K562 (cell line): ENCODE results near the gene L3MBTL1. TPM values are rescaled to one million over a fixed set of nuclear protein-coding genes. Genes with fewer than 3 reads are reported as not detected.

ENCODE experiments used
- HDAC2 ChIP-seq: fragments of 450-650 bp; IDR thresholded peaks from 2 replicates; pipeline ENCODE4 v1.6.1; 2016; ENCODE audit warnings: mild to moderate bottlenecking
- MCM5 ChIP-seq: fragments of 450-650 bp; IDR thresholded peaks from 2 replicates; pipeline ENCODE4 v1.6.1; 2016; ENCODE audit warnings: low read depth
- NRF1 ChIP-seq, 2 experiments: fragments of 450-650 bp; IDR thresholded peaks in 1 of 2; conservative IDR thresholded peaks in 1 of 2; 2 replicates each; pipeline ENCODE4 v1.6.1; 2014; ENCODE audit warnings: mild to moderate bottlenecking in 2 of 2
- OTX1 ChIP-seq: fragments of 450-650 bp; formaldehyde crosslinking; IDR thresholded peaks from 2 replicates; pipeline ENCODE4 v1.4.0; 2022; ENCODE audit warnings: mild to moderate bottlenecking
- RB1 ChIP-seq: fragments of 450-650 bp; IDR thresholded peaks from 2 replicates; pipeline ENCODE4 v1.6.1; 2017; ENCODE audit warnings: low read depth, mild to moderate bottlenecking
- RBFOX2 ChIP-seq: fragments of 200-400 bp; formaldehyde crosslinking; IDR thresholded peaks from 2 replicates; pipeline ENCODE4 v1.6.1; 2017; ENCODE audit warnings: low read depth, mild to moderate bottlenecking, low read length, moderate library complexity
- RBM25 ChIP-seq: fragments of 200-400 bp; formaldehyde crosslinking; IDR thresholded peaks from 2 replicates; pipeline ENCODE4 v1.6.1; 2018; ENCODE audit warnings: low read length, low read depth, moderate library complexity; ENCODE audit not compliant: severe bottlenecking
- SMC3 ChIP-seq: conservative IDR thresholded peaks from 2 replicates; pipeline ENCODE4 v1.6.1; 2011; ENCODE audit warnings: low read depth, low read length, improper control_type of control experiment; ENCODE audit not compliant: insufficient read depth
- TBP ChIP-seq: optimal IDR thresholded peaks from 2 replicates; pipeline ENCODE3; 2011; ENCODE audit warnings: low read depth, low read length, improper control_type of control experiment
- XRCC5 ChIP-seq: fragments of 200-400 bp; formaldehyde crosslinking; IDR thresholded peaks from 2 replicates; pipeline ENCODE4 v1.6.1; 2017; ENCODE audit warnings: low read depth, mild to moderate bottlenecking, low read length
- ZNF253 ChIP-seq: fragments of 250-450 bp; sonication (Bioruptor Pico); conservative IDR thresholded peaks from 2 replicates; pipeline ENCODE4 v1.6.1; 2021; ENCODE audit warnings: mild to moderate bottlenecking
- polyA plus RNA-seq, 8 experiments: library from polyadenylated mRNA; depleted of rRNA in 4 of 8; stranded (reverse) in 5 of 8; unstranded in 3 of 8; fragments of >200 nt; fragmentation: Nextera tagmentation in 2 of 8; fragmentation: Illumina TruSeq in 1 of 8; extraction: Ambion mirVana in 2 of 8; extraction: Trizol in 1 of 8; gene quantifications; 2 replicates each; pipeline versions ENCODE4 v1.2.1 to v1.2.3, GENCODE V29; 2011 to 2014; ENCODE audit warnings: inconsistent platforms in 1 of 8, missing spikeins in 1 of 8
- total RNA-seq, 7 experiments: library from RNA; depleted of rRNA in 6 of 7; stranded (reverse); fragments of >200 nt in 6 of 7; fragmentation: Illumina TruSeq in 2 of 7; extraction: Trizol in 2 of 7; gene quantifications; 2 replicates each; pipeline versions ENCODE4 v1.2.1 to v1.2.3, GENCODE V29; 2011 to 2021; ENCODE audit warnings: low replicate concordance in 1 of 7
- TF ChIP-seq, protein P1 (sequence below), 2 experiments: IDR thresholded peaks; 2 replicates each; pipeline ENCODE4 v1.6.1; 2012; ENCODE audit warnings: improper control_type of control experiment in 2 of 2, low read depth in 2 of 2, low read length in 2 of 2, borderline replicate concordance in 1 of 2
- TF ChIP-seq, protein P2 (sequence below): fragments of 450-650 bp; IDR thresholded peaks from 2 replicates; pipeline ENCODE4 v1.6.1; 2016; ENCODE audit warnings: missing biosample characterization, missing genetic modification characterization
- TF ChIP-seq, protein P3 (sequence below), 3 experiments: fragments of 200-800 bp in 1 of 3; fragments of 250-450 bp in 1 of 3; fragments of 450-650 bp in 1 of 3; sonication (Bioruptor Pico) in 1 of 3; sonication (Bioruptor generic) in 1 of 3; formaldehyde crosslinking in 1 of 3; IDR thresholded peaks; 2 replicates each; pipeline versions ENCODE4 v1.6.1 to v1.8.0; 2016 to 2022; ENCODE audit warnings: mild to moderate bottlenecking in 2 of 3, missing genetic modification characterization in 2 of 3, missing compliant biosample characterization in 1 of 3, moderate library complexity in 1 of 3
- TF ChIP-seq, protein P4 (sequence below): sonication (generic); formaldehyde crosslinking; IDR thresholded peaks from 2 replicates; pipeline ENCODE4 v1.5.0; 2020; ENCODE audit warnings: missing genetic modification reagents
- TF ChIP-seq, protein P5 (sequence below): fragments of 250-450 bp; sonication (Bioruptor Pico); IDR thresholded peaks from 2 replicates; pipeline ENCODE4 v1.5.0; 2020; ENCODE audit warnings: mild to moderate bottlenecking, borderline replicate concordance

L3MBTL1 gene
- total and polyA plus RNA-seq, 9 of the 15 experiments (the other 6 are each of a cell fraction or from before 2014, with no cell fraction given) = 0.77 to 10.0 (median 4.4) TPM

DNA sequence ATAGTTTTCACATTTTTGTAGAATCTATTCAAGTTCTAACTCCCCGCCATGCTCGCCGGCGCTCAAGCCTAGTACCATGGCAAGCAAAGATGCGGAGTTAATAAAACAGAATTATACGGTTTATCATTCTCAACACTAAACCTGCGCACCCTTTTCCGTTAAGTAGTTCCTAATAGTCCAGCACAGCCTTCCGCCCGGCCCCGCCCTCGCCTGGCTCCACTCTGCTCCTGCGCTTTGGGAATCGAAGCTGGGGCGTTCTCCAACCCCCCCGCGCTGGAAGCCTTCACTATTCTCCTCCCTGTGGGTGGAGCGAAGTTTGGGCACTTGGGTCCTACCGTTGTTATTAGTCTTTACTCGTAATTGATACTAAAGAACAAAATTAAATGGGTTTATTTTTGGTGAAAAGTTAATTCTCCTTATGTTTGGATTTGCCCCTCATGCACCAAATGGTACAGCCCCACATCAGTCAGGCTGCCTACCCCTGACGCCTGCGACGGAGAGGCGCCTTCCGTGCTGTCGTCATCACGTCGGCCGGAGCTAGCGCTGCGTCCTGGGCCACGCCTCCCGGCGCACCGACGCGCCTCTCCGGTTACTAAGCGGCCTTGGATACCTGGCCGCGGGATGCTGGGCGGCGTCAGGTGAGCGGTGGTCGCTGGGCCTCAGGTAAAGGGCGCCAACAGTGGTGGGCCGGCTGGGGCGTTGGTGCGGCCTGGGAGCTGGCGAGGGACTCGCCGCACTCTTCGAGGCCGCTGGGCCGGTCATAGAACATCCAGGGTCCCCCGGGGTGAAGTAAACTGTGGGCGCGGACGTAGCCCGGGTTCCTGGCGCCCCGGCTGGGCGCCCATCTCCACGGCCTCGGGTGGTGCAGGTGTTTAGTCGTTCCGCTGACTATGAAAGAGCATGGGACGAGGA, 83.2 kb downstream of the L3MBTL1 start, which contains the start of gene IFT52 (continued):
- TF ChIP-seq RBFOX2 (peak; percentile 67), HDAC2 (no peak), OTX1 (CRISPR knock-in tag) (0 out of 2 replicates have a peak, but pooled peaks have one; percentile 5), XRCC5 (peak; percentile 76; the same call in 1 of the 2 replicates), MCM5 (no peak), RBM25 (no peak), SMC3 (no peak), ZNF253 (CRISPR knock-in tag) (no peak), NRF1 (conservative IDR thresholded peaks at IDR 0.05 in 1 of 2, IDR thresholded peaks at IDR 0.05 in 1 of 2) (peak; percentile 85 to 88), TBP (peak; percentile 40), RB1 (0 out of 2 replicates have a peak, but pooled peaks have one; percentile 34)
- TF ChIP-seq, protein P1, sequence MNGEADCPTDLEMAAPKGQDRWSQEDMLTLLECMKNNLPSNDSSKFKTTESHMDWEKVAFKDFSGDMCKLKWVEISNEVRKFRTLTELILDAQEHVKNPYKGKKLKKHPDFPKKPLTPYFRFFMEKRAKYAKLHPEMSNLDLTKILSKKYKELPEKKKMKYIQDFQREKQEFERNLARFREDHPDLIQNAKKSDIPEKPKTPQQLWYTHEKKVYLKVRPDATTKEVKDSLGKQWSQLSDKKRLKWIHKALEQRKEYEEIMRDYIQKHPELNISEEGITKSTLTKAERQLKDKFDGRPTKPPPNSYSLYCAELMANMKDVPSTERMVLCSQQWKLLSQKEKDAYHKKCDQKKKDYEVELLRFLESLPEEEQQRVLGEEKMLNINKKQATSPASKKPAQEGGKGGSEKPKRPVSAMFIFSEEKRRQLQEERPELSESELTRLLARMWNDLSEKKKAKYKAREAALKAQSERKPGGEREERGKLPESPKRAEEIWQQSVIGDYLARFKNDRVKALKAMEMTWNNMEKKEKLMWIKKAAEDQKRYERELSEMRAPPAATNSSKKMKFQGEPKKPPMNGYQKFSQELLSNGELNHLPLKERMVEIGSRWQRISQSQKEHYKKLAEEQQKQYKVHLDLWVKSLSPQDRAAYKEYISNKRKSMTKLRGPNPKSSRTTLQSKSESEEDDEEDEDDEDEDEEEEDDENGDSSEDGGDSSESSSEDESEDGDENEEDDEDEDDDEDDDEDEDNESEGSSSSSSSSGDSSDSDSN (IDR thresholded peaks at IDR 0.05; ENCODE audit: borderline replicate concordance in 1 of 2, low read depth in 2 of 2, low read length in 2 of 2) = 0 out of 4 replicates have a peak, but pooled peaks of 1 of the 2 experiments have one; percentile 34
- TF ChIP-seq, protein P2, sequence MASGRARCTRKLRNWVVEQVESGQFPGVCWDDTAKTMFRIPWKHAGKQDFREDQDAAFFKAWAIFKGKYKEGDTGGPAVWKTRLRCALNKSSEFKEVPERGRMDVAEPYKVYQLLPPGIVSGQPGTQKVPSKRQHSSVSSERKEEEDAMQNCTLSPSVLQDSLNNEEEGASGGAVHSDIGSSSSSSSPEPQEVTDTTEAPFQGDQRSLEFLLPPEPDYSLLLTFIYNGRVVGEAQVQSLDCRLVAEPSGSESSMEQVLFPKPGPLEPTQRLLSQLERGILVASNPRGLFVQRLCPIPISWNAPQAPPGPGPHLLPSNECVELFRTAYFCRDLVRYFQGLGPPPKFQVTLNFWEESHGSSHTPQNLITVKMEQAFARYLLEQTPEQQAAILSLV = no peak
- TF ChIP-seq, protein P3, sequence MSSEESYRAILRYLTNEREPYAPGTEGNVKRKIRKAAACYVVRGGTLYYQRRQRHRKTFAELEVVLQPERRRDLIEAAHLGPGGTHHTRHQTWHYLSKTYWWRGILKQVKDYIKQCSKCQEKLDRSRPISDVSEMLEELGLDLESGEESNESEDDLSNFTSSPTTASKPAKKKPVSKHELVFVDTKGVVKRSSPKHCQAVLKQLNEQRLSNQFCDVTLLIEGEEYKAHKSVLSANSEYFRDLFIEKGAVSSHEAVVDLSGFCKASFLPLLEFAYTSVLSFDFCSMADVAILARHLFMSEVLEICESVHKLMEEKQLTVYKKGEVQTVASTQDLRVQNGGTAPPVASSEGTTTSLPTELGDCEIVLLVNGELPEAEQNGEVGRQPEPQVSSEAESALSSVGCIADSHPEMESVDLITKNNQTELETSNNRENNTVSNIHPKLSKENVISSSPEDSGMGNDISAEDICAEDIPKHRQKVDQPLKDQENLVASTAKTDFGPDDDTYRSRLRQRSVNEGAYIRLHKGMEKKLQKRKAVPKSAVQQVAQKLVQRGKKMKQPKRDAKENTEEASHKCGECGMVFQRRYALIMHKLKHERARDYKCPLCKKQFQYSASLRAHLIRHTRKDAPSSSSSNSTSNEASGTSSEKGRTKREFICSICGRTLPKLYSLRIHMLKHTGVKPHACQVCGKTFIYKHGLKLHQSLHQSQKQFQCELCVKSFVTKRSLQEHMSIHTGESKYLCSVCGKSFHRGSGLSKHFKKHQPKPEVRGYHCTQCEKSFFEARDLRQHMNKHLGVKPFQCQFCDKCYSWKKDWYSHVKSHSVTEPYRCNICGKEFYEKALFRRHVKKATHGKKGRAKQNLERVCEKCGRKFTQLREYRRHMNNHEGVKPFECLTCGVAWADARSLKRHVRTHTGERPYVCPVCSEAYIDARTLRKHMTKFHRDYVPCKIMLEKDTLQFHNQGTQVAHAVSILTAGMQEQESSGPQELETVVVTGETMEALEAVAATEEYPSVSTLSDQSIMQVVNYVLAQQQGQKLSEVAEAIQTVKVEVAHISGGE (CRISPR knock-in tag; IDR thresholded peaks at IDR 0.05) = peak in 1 of 3 experiments; percentile 50; a peak in 1 of 6 replicates
- TF ChIP-seq, protein P4, sequence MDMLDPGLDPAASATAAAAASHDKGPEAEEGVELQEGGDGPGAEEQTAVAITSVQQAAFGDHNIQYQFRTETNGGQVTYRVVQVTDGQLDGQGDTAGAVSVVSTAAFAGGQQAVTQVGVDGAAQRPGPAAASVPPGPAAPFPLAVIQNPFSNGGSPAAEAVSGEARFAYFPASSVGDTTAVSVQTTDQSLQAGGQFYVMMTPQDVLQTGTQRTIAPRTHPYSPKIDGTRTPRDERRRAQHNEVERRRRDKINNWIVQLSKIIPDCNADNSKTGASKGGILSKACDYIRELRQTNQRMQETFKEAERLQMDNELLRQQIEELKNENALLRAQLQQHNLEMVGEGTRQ (CRISPR knock-in tag) = no peak
- TF ChIP-seq, protein P5, sequence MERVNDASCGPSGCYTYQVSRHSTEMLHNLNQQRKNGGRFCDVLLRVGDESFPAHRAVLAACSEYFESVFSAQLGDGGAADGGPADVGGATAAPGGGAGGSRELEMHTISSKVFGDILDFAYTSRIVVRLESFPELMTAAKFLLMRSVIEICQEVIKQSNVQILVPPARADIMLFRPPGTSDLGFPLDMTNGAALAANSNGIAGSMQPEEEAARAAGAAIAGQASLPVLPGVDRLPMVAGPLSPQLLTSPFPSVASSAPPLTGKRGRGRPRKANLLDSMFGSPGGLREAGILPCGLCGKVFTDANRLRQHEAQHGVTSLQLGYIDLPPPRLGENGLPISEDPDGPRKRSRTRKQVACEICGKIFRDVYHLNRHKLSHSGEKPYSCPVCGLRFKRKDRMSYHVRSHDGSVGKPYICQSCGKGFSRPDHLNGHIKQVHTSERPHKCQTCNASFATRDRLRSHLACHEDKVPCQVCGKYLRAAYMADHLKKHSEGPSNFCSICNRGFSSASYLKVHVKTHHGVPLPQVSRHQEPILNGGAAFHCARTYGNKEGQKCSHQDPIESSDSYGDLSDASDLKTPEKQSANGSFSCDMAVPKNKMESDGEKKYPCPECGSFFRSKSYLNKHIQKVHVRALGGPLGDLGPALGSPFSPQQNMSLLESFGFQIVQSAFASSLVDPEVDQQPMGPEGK (CRISPR knock-in tag) = peak; percentile 65; the same call in 1 of the 2 replicates
